Measurements from ENCODE around the gene ZNF829.

- no peak for TF ChIP-seq CTCF (conservative IDR thresholded peaks at IDR 0.05; ENCODE audit: low read depth, low read length)
- no peak for TF ChIP-seq EZH2 (IDR thresholded peaks at IDR 0.05; ENCODE audit: borderline replicate concordance, low read depth, low read length, poor library complexity, severe bottlenecking)
Observed at GRCh38 chr19:36916991-36917390, 900 bp upstream of the ZNF829 start.

Data from A673 (cell line).